ENCODE data around the gene GSDMA.

Gene GSDMA

GRCh38 chr17:40021451-40021971 is 58.7 kb downstream of the GSDMA start:
- Histone ChIP-seq H3K36me3 (ENCODE audit: insufficient read depth, low read length) (peaks cover 41% of the 10 kb centered on the region), H3K4me3 (ENCODE audit: low read length) (peak overlapping the region; percentile 5), H3K27me3 (ENCODE audit: control insufficient read depth, insufficient read depth, low read length) (no peaks in the 10 kb centered on the region), H3K4me2 (ENCODE audit: low read length) (peak overlapping the region; percentile 94), H3K9me3 (replicated peaks; ENCODE audit: low read length) (no peaks in the 10 kb centered on the region), H3K9ac (ENCODE audit: low read depth, low read length) (peak overlapping the region; percentile 80), H3K4me1 (ENCODE audit: control insufficient read depth, insufficient read depth, low read length) (peaks cover 95% of the 10 kb centered on the region)

DNA sequence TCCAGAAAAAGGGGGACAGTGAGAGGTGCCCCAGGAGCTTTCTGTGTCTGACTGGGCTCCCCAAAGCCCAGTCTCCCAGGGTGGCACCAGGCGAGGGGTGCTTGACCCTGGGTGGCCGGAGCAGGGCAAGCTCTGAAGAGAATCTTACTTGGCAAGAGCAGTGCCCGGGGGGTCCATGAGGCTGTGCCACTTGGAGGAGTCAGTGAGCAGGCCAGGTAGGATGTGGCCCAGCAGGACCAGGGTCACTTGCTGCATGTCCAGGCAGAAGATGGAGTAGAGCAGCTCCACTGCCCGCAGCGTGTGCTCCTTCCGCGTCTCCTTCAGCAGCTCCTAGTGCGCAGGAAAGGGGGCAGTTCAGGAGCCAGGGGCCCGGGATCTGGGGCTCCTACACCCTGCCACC is 59.7 kb downstream of the GSDMA start:
- Histone ChIP-seq H3K9ac (ENCODE audit: low read depth, low read length) (peak overlapping the region; percentile 61), H3K4me1 (ENCODE audit: control insufficient read depth, insufficient read depth, low read length) (peaks cover 94% of the 10 kb centered on the region), H3K27me3 (ENCODE audit: control insufficient read depth, insufficient read depth, low read length) (no peaks in the 10 kb centered on the region), H3K4me2 (ENCODE audit: low read length) (peak overlapping the region; percentile 94), H3K9me3 (replicated peaks; ENCODE audit: low read length) (no peaks in the 10 kb centered on the region), H3K36me3 (ENCODE audit: insufficient read depth, low read length) (peaks cover 36% of the 10 kb centered on the region), H3K4me3 (ENCODE audit: low read length) (no peak overlapping the region)

- Histone ChIP-seq H3K36me3 (ENCODE audit: insufficient read depth, low read length) (peaks cover 36% of the 10 kb centered on the region), H3K4me3 (ENCODE audit: low read length) (no peak overlapping the region), H3K27me3 (ENCODE audit: control insufficient read depth, insufficient read depth, low read length) (no peaks in the 10 kb centered on the region), H3K9ac (ENCODE audit: low read depth, low read length) (no peak overlapping the region), H3K4me2 (ENCODE audit: low read length) (no peak overlapping the region), H3K9me3 (replicated peaks; ENCODE audit: low read length) (no peaks in the 10 kb centered on the region), H3K4me1 (ENCODE audit: control insufficient read depth, insufficient read depth, low read length) (peaks cover 88% of the 10 kb centered on the region)
Measured at GRCh38 chr17:40022961-40023541, 60.2 kb downstream of the GSDMA start.

DNA sequence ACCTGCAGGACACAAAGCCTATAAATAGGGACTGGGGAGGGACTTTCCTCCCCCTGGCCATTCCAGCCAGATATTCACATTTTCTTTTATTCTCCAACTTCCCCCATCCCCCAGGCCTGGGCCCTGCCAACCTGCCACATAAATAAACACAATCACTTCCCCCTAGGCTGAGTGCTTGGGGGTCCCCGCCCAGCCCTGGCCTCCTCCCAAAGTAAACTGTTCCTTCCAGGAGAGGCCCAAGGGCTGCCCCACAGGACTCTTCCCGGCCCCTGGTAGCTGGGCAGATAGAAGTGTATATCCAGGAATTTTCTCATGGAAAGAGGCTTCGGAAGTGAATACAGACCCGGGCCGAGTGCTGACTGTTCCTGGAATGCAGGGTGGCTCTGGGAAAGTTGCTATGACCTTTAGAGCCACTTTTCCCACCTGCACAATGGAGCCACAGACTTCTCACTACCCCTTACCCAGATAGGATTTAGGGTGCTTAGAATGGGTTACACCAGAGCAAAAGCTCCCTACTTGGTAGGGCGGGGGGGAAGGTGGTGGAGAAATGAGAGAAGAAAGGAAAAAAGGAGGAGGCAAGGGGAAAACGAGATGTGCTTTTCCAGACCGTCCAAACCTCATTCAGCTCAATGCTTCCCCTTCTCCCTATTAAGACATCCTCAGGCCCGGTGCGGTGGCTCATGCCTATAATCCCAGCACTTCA is 60.9 kb downstream of the GSDMA start:
- Histone ChIP-seq H3K9me3 (replicated peaks; ENCODE audit: low read length) (no peaks in the 10 kb centered on the region), H3K4me3 (ENCODE audit: low read length) (no peak overlapping the region), H3K4me2 (ENCODE audit: low read length) (no peak overlapping the region), H3K4me1 (ENCODE audit: control insufficient read depth, insufficient read depth, low read length) (peaks cover 81% of the 10 kb centered on the region), H3K27me3 (ENCODE audit: control insufficient read depth, insufficient read depth, low read length) (no peaks in the 10 kb centered on the region), H3K9ac (ENCODE audit: low read depth, low read length) (no peak overlapping the region), H3K36me3 (ENCODE audit: insufficient read depth, low read length) (peaks cover 41% of the 10 kb centered on the region)

DNA sequence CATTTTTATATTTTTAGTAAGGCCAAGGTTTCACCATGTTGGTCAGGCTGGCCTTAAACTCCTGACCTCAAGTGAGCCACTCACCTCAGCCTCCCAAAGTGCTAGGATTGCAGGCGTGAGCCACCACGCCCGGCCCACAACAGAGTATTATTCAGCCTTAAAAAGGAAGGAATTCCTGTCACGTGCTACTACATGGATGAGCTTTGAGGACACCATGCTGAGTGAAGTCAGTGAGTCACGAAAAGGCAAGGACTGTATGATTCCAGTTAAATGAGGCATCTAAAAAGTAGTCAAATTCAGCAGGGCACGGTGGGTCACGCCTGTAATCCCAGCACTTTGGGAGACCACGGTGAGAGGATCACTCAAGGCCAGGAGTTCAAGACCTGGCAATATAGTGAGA is 62.1 kb downstream of the GSDMA start:
- Histone ChIP-seq H3K9me3 (replicated peaks; ENCODE audit: low read length) (no peaks in the 10 kb centered on the region), H3K9ac (ENCODE audit: low read depth, low read length) (peak overlapping the region; percentile 14), H3K4me1 (ENCODE audit: control insufficient read depth, insufficient read depth, low read length) (peaks cover 71% of the 10 kb centered on the region), H3K36me3 (ENCODE audit: insufficient read depth, low read length) (peaks cover 48% of the 10 kb centered on the region), H3K27me3 (ENCODE audit: control insufficient read depth, insufficient read depth, low read length) (no peaks in the 10 kb centered on the region), H3K4me3 (ENCODE audit: low read length) (no peak overlapping the region), H3K4me2 (ENCODE audit: low read length) (no peak overlapping the region)

DNA sequence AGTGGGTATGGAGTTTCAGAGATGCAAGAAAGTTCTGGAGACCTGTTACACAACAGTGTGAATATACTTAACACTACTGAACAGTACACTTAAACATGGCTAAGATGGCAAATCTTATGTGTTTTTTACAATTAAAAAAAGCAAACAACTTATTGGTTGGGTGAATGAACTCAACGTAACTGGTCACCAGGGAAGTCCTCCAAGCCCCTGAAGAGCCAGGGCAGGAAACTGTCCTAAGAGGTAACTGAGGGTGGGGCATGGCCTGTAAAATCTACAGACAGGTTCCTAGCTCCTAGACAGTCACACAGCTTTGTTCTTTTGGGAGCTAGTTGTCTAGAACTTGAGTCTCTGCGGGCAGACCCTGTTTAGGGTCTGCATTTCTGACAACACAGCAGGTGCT is 62.8 kb downstream of the GSDMA start:
- H3K27me3 ChIP-seq (ENCODE audit: control insufficient read depth, insufficient read depth, low read length), result no peaks in the 10 kb centered on the region
- H3K9ac ChIP-seq (ENCODE audit: low read depth, low read length), result peak overlapping the region; percentile 14
- no peaks in the 10 kb centered on the region for H3K9me3 ChIP-seq (replicated peaks; ENCODE audit: low read length)
- H3K4me3 ChIP-seq (ENCODE audit: low read length), result no peak overlapping the region
- peaks cover 43% of the 10 kb centered on the region for H3K36me3 ChIP-seq (ENCODE audit: insufficient read depth, low read length)
- no peak overlapping the region for H3K4me2 ChIP-seq (ENCODE audit: low read length)
- H3K4me1 ChIP-seq (ENCODE audit: control insufficient read depth, insufficient read depth, low read length), result peaks cover 64% of the 10 kb centered on the region

GRCh38 chr17:40025991-40026815 is 63.4 kb downstream of the GSDMA start:
- H3K4me1 ChIP-seq (ENCODE audit: control insufficient read depth, insufficient read depth, low read length), result peaks cover 58% of the 10 kb centered on the region
- H3K9ac ChIP-seq (ENCODE audit: low read depth, low read length), result no peak overlapping the region
- no peaks in the 10 kb centered on the region for H3K9me3 ChIP-seq (replicated peaks; ENCODE audit: low read length)
- H3K36me3 ChIP-seq (ENCODE audit: insufficient read depth, low read length), result peaks cover 47% of the 10 kb centered on the region
- H3K4me3 ChIP-seq (ENCODE audit: low read length), result no peak overlapping the region
- H3K27me3 ChIP-seq (ENCODE audit: control insufficient read depth, insufficient read depth, low read length), result no peaks in the 10 kb centered on the region
- no peak overlapping the region for H3K4me2 ChIP-seq (ENCODE audit: low read length)

- H3K27me3 ChIP-seq (ENCODE audit: control insufficient read depth, insufficient read depth, low read length), result no peaks in the 10 kb centered on the region
- peaks cover 56% of the 10 kb centered on the region for H3K36me3 ChIP-seq (ENCODE audit: insufficient read depth, low read length)
- peak overlapping the region; percentile 31 for H3K4me2 ChIP-seq (ENCODE audit: low read length)
- H3K4me3 ChIP-seq (ENCODE audit: low read length), result no peak overlapping the region
- H3K9me3 ChIP-seq (replicated peaks; ENCODE audit: low read length), result no peaks in the 10 kb centered on the region
- H3K9ac ChIP-seq (ENCODE audit: low read depth, low read length), result no peak overlapping the region
- H3K4me1 ChIP-seq (ENCODE audit: control insufficient read depth, insufficient read depth, low read length), result peaks cover 50% of the 10 kb centered on the region
Measured at GRCh38 chr17:40026816-40027613, 64.2 kb downstream of the GSDMA start.

Small RNAs within 50 kb of the gene (small RNA-seq; reads per million reads assigned to genes)
- 633 reads per million, percentile 99 among the genes with 10 or more reads in this experiment for gene SNORD124

Measured in skeletal muscle satellite cell (primary cell).